Stimulated activated naive CD8-positive, alpha-beta T cell treated with anti-CD3 and anti-CD28 coated beads, Interleukin-15, Interleukin-2, amounts not matched to agents 100 ng/mL and 50 ng/mL, for 24 hours (primary cell): ENCODE data around the gene TXN2.
"Not testable (repeated sequence)": the region's sequence is repeated elsewhere in the genome, so short reads cannot be mapped to it uniquely, and the experiment has no call there.

ENCODE experiments used
- H3K27ac Mint-ChIP-seq: one replicate; pipeline ENCODE4 v1.8.0; 2021; ENCODE audit warnings: mild to moderate bottlenecking, mixed read lengths
- H3K27me3 Mint-ChIP-seq: one replicate; pipeline ENCODE4 v1.8.0; 2021; ENCODE audit warnings: mixed read lengths
- H3K36me3 Mint-ChIP-seq: one replicate; pipeline ENCODE4 v1.8.0; 2021; ENCODE audit warnings: low read depth, mixed read lengths
- H3K4me1 Mint-ChIP-seq: one replicate; pipeline ENCODE4 v1.8.0; 2021; ENCODE audit warnings: low read depth, mixed read lengths
- H3K4me3 Mint-ChIP-seq: one replicate; pipeline ENCODE4 v1.8.0; 2021; ENCODE audit warnings: mild to moderate bottlenecking, mixed read lengths
- H3K9me3 Mint-ChIP-seq: one replicate; pipeline ENCODE4 v1.8.0; 2021; ENCODE audit warnings: mixed read lengths

Gene TXN2

GRCh38 chr22:36481393-36482168 lies at the start of gene TXN2:
TSS of gene TXN2 (minus strand) at chr22:36481640. CDS start at chr22:36480837, 803 bp downstream.
- peaks cover 37% of the 10 kb centered on the region for H3K36me3 Mint-ChIP-seq
- peaks cover 30% of the 10 kb centered on the region for H3K4me1 Mint-ChIP-seq
- H3K4me3 Mint-ChIP-seq = peak within 1 kb of the TSS; percentile 97
- no peaks in the 10 kb centered on the region for H3K9me3 Mint-ChIP-seq
- H3K27me3 Mint-ChIP-seq = no peaks in the 10 kb centered on the region
- H3K27ac Mint-ChIP-seq = peak within 1 kb of the TSS; percentile 97

- H3K4me1 Mint-ChIP-seq = peaks cover 31% of the 10 kb centered on the region
- peak within 1 kb of the TSS; percentile 98 for H3K27ac Mint-ChIP-seq
- H3K9me3 Mint-ChIP-seq = no peaks in the 10 kb centered on the region
- peaks cover 45% of the 10 kb centered on the region for H3K36me3 Mint-ChIP-seq
- H3K27me3 Mint-ChIP-seq = no peaks in the 10 kb centered on the region
- peak within 1 kb of the TSS; percentile 93 for H3K4me3 Mint-ChIP-seq
Observed at GRCh38 chr22:36528795-36529751, 47.6 kb upstream of the TXN2 start, which contains the start of gene EIF3D. TSS of gene EIF3D (minus strand) at chr22:36529166. CDS start at chr22:36526121, 3,045 bp downstream.

- Mint-ChIP-seq H3K4me1 (peaks cover 31% of the 10 kb centered on the region), H3K36me3 (peaks cover 51% of the 10 kb centered on the region), H3K4me3 (peak overlapping the region; percentile 93), H3K9me3 (no peaks in the 10 kb centered on the region), H3K27ac (peak overlapping the region; percentile 98), H3K27me3 (no peaks in the 10 kb centered on the region)
Observed at GRCh38 chr22:36528341-36528740, 46.9 kb upstream of the TXN2 start.

GRCh38 chr22:36522662-36523061 lies 41.2 kb upstream of the TXN2 start:
- Mint-ChIP-seq H3K36me3 (peaks cover 93% of the 10 kb centered on the region), H3K9me3 (no peaks in the 10 kb centered on the region), H3K4me1 (peaks cover 26% of the 10 kb centered on the region), H3K4me3 (no peak overlapping the region), H3K27ac (no peak overlapping the region), H3K27me3 (no peaks in the 10 kb centered on the region)

GRCh38 chr22:36520423-36520822 lies 39.0 kb upstream of the TXN2 start:
- Mint-ChIP-seq H3K9me3 (no peaks in the 10 kb centered on the region), H3K36me3 (peaks cover 95% of the 10 kb centered on the region), H3K4me3 (no peak overlapping the region), H3K27me3 (no peaks in the 10 kb centered on the region), H3K4me1 (peaks cover 4% of the 10 kb centered on the region), H3K27ac (no peak overlapping the region)

- not testable (repeated sequence) for H3K9me3 Mint-ChIP-seq, H3K4me3 Mint-ChIP-seq, H3K4me1 Mint-ChIP-seq, H3K27ac Mint-ChIP-seq, H3K27me3 Mint-ChIP-seq
- H3K36me3 Mint-ChIP-seq = peaks cover 93% of the 10 kb centered on the region
Observed at GRCh38 chr22:36519906-36520305, 38.5 kb upstream of the TXN2 start.

GRCh38 chr22:36514766-36515165 lies 33.3 kb upstream of the TXN2 start:
- H3K36me3 Mint-ChIP-seq = peaks cover 92% of the 10 kb centered on the region

GRCh38 chr22:36512991-36513390 lies 31.6 kb upstream of the TXN2 start:
- Mint-ChIP-seq H3K9me3 (no peaks in the 10 kb centered on the region), H3K4me1 (no peaks in the 10 kb centered on the region), H3K36me3 (peaks cover 77% of the 10 kb centered on the region), H3K4me3 (no peak overlapping the region), H3K27me3 (no peaks in the 10 kb centered on the region), H3K27ac (no peak overlapping the region)

More at GRCh38 chr22:36514766-36515165, 33.3 kb upstream of the TXN2 start:
- no peaks in the 10 kb centered on the region for H3K9me3 Mint-ChIP-seq
- no peak overlapping the region for H3K4me3 Mint-ChIP-seq
- H3K27me3 Mint-ChIP-seq = no peaks in the 10 kb centered on the region
- peak overlapping the region; percentile 61 for H3K27ac Mint-ChIP-seq
- no peaks in the 10 kb centered on the region for H3K4me1 Mint-ChIP-seq

GRCh38 chr22:36512333-36512732 lies 30.9 kb upstream of the TXN2 start:
- Mint-ChIP-seq H3K4me1 (peaks cover 4% of the 10 kb centered on the region), H3K36me3 (peaks cover 70% of the 10 kb centered on the region), H3K27ac (peak overlapping the region; percentile 7), H3K27me3 (no peaks in the 10 kb centered on the region), H3K4me3 (no peak overlapping the region), H3K9me3 (no peaks in the 10 kb centered on the region)

GRCh38 chr22:36510966-36511881 lies 29.8 kb upstream of the TXN2 start:
- H3K4me3 Mint-ChIP-seq = no peak overlapping the region

GRCh38 chr22:36510384-36510783 lies 28.9 kb upstream of the TXN2 start:
- Mint-ChIP-seq H3K4me3 (no peak overlapping the region), H3K9me3 (no peaks in the 10 kb centered on the region), H3K36me3 (peaks cover 51% of the 10 kb centered on the region), H3K27me3 (no peaks in the 10 kb centered on the region), H3K27ac (no peak overlapping the region), H3K4me1 (peaks cover 20% of the 10 kb centered on the region)

More at GRCh38 chr22:36510966-36511881, 29.8 kb upstream of the TXN2 start:
- Mint-ChIP-seq H3K27ac (peak overlapping the region; percentile 32), H3K27me3 (no peaks in the 10 kb centered on the region), H3K36me3 (peaks cover 59% of the 10 kb centered on the region), H3K9me3 (no peaks in the 10 kb centered on the region), H3K4me1 (peaks cover 14% of the 10 kb centered on the region)

- Mint-ChIP-seq H3K9me3 (no peaks in the 10 kb centered on the region), H3K4me3 (peak overlapping the region; percentile 50), H3K27ac (peak overlapping the region; percentile 27), H3K36me3 (peaks cover 36% of the 10 kb centered on the region), H3K27me3 (no peaks in the 10 kb centered on the region), H3K4me1 (peaks cover 26% of the 10 kb centered on the region)
Observed at GRCh38 chr22:36507518-36508010, 26.1 kb upstream of the TXN2 start.

GRCh38 chr22:36506637-36507517 lies 25.4 kb upstream of the TXN2 start, which contains the start of gene FOXRED2:
TSS of gene FOXRED2 (minus strand) at chr22:36507040. CDS start at chr22:36506422, 618 bp downstream.
- peak within 1 kb of the TSS; percentile 67 for H3K27ac Mint-ChIP-seq
- H3K27me3 Mint-ChIP-seq = no peaks in the 10 kb centered on the region
- no peaks in the 10 kb centered on the region for H3K9me3 Mint-ChIP-seq
- H3K36me3 Mint-ChIP-seq = peaks cover 29% of the 10 kb centered on the region
- peak within 1 kb of the TSS; percentile 57 for H3K4me3 Mint-ChIP-seq
- H3K4me1 Mint-ChIP-seq = peaks cover 26% of the 10 kb centered on the region
